ENCODE measurements around the gene TRIM22.
"Not testable (repeated sequence)": the region's sequence is repeated elsewhere in the genome, so short reads cannot be mapped to it uniquely, and the experiment has no call there.

Gene TRIM22

DNA sequence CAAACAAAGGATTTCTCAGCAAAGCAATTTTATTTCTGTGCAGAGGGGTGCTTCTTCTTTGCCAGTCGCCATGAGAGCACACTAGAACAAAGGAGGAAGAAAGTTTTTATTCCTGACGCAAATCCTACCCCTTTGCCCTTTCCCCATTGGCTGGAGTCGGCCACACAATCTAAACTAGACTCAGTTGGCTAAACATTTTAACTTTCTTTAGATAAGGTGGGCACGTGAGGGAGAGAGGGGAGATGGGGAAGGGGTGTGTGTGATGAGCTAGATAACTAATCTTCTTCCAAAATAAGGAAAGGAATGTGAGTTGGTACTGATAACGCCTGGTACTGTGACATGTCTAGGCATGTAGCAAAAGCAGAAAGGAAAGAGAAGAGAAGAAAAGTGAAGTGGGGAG is 626 bp downstream of the TRIM22 start:
- DNase-seq (ENCODE audit: low read depth): no peak
- H3K4me3 ChIP-seq (ENCODE audit: low read depth, low read length): peak overlapping the region; percentile 45

DNA sequence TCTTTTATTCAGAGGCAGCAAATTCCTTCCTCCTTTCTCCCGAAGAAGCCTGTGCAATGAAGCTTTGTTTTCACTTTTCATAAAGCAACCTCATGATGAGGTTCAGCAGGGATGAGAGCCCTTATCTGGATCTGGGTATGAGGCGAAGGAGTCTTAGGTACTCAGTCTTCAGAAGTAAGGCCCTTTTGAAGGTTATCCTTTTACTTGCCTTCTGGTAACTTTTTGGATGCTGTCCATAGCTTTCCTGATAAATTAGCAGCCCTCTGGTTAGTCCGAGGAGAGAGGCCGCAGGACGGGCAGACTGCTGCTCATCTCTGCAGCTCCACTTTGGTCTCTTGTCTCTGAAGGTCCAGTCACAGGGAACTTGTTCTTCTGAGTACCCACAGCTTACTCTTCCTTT is 1.1 kb downstream of the TRIM22 start:
- H3K4me3 ChIP-seq (ENCODE audit: low read depth, low read length): peak overlapping the region; percentile 45
- DNase-seq (ENCODE audit: low read depth): no peak

DNA sequence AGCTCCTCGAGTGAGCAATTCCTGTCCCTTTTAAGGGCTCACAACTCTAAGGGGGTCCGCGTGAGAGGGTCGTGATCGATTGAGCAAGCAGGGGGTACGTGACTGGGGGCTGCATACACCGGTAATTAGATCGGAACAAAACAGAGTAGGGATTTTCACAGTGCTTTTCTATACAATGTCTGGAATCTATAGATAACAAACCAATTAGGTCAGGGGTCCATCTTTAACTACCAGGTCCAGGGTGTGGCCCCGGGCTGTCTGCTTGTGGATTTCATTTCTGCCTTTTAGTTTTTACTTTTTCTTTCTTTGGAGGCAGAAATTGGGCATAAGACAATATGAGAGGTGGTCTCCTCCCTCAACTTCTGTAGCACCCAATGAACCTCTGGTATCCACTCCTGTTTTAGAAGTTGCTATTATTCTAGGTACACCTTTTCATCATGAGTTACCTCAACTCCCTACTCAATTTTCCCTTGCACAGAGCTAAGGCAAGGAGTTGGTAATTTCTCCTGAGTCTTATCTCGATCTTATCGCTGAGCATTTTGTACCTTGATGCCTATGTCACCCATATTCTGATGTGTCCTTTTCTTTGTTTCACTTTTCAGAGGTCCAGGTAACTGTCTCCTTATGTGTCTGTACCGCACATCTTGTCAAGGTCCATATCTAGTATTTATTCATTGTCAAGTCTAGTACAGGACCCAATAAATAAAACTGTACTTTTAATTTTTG is 1.8 kb downstream of the TRIM22 start:
- H3K4me3 ChIP-seq (ENCODE audit: low read depth, low read length): peak overlapping the region; percentile 45
- DNase-seq (ENCODE audit: low read depth): not testable (repeated sequence)

DNA sequence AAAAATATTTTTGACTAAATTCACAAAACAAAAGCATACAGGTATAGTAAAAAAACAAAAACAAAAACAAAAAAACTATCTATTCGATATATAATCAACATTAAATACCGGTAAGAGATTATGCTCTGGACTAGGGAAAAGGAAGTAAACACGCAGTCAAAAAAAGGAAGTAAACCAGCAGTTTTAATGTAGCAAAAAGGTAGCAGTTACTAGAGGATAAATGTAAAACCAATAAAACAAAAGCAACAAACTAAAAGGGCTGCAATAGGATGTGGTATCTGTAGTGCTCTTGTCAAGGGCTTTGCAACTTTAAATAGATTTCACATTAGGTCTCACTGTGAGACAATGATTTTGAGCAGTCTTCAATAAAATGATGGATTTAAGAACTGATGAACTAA is 2.4 kb downstream of the TRIM22 start:
- no peak for DNase-seq (ENCODE audit: low read depth)

GRCh38 chr11:5694642-5695041 is 5.1 kb downstream of the TRIM22 start:
- no peak for DNase-seq (ENCODE audit: low read depth)
- no peak overlapping the region for H3K4me3 ChIP-seq (ENCODE audit: low read depth, low read length)

More for the DNA sequence above, 2.4 kb downstream of the TRIM22 start:
- no peak overlapping the region for H3K4me3 ChIP-seq (ENCODE audit: low read depth, low read length)

GRCh38 chr11:5695580-5695979 is 6.0 kb downstream of the TRIM22 start:
- DNase-seq (ENCODE audit: low read depth): no peak
- H3K4me3 ChIP-seq (ENCODE audit: low read depth, low read length): no peak overlapping the region

GRCh38 chr11:5696210-5696609 is 6.6 kb downstream of the TRIM22 start:
- no peak for DNase-seq (ENCODE audit: low read depth)
- H3K4me3 ChIP-seq (ENCODE audit: low read depth, low read length): no peak overlapping the region

GRCh38 chr11:5698281-5698680 is 8.7 kb downstream of the TRIM22 start:
- no peak for DNase-seq (ENCODE audit: low read depth)
- H3K4me3 ChIP-seq (ENCODE audit: low read depth, low read length): no peak overlapping the region

DNA sequence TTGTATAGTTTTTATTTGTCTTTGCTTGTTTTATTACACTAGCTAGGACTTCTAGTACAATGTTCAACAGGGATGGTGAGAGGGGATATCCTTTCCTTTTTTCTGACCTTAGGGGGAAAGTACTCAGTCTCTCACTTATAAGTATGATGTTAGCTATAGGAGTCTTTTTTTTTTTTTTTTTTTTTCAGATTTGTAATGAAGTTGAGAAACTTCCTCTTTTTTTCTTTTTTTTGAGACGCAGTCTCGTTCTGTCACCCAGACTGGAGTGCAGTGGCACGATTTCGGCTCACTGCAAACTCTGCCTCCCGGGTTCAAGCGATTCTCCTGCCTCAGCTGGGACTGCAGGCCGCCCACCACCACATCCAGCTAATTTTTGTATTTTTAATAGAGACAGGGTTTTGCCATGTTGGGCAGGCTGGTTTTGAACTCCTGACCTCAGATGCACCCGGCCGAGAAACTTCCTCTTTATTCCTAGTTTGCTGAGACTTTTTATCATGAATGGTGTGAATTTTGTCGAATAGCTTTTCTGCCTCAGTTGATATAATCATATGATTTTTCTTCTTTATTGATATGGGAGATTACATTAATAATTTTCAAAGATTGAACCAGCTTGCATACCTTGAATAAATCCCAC is 10.9 kb downstream of the TRIM22 start:
- no peak overlapping the region for H3K4me3 ChIP-seq (ENCODE audit: low read depth, low read length)
- no peak for DNase-seq (ENCODE audit: low read depth)

DNA sequence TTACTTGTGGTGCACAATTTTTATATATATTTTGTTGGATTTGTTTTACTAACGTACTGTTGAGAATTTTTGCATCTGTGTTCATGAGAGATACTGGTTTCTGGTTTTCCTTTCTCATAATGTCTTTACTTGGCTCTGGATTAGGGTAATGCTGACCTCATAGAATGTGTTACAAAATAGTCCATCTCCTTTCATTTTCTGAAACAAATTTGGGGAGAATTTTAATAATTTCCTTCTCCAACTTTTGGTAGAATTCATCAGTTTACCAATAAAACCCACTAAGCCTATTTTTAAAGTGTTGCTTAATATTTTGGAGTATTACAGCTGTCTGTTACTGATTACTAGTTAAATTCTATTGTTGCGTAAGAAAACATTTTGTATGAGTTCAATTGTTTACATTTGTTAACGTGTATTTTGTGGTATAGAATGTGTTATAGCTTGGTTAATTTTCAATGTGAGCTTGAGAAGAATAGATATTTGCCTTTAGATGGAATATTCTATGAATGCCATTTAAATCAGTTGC is 11.5 kb downstream of the TRIM22 start:
- H3K4me3 ChIP-seq (ENCODE audit: low read depth, low read length): no peak overlapping the region
- DNase-seq (ENCODE audit: low read depth): no peak

- H3K4me3 ChIP-seq (ENCODE audit: low read depth, low read length): no peak overlapping the region
Measured at GRCh38 chr11:5703741-5704536, 14.3 kb downstream of the TRIM22 start.

DNA sequence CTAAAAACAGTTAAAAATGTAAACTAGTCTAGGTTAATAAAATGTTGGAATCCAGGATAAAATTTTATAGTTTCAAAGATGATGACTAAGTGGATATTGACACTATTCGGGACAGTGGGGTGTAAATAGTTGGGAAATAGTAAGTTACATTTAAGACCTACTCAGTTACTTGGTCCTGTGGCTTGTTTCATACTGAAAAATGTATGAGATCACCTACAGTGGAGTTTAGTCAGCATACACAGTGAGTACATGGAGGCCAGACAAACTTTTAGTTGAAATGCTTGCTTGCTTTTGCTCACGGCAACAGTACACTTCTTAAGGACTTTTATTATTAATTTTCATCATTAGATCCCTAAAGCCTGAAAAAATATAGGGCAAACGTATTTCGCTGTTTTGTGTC is 16.1 kb downstream of the TRIM22 start:
- H3K4me3 ChIP-seq (ENCODE audit: low read depth, low read length): no peak overlapping the region
- no peak for DNase-seq (ENCODE audit: low read depth)

More at GRCh38 chr11:5703741-5704536, 14.3 kb downstream of the TRIM22 start:
- no peak for DNase-seq (ENCODE audit: low read depth)

DNA sequence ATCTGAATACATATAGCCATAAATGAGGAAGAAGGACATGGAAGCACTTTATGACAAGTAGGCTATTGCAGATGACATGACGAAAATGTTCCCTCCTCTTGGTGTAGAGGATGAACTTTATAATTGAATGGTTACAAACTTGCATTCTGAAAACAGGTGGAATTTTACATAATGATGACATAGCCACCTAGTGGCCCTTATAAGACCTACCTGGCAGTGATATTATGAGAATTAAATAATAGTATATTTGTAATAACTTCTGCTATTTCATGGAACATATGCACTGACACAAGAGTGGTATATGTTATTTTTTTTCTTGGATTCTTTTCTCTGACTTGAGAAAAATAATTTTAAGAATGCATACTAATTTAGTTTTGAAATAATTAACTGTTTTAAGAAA is 22.9 kb downstream of the TRIM22 start:
- no peak overlapping the region for H3K4me3 ChIP-seq (ENCODE audit: low read depth, low read length)
- no peak for DNase-seq (ENCODE audit: low read depth)

GRCh38 chr11:5713695-5714094 is 24.1 kb downstream of the TRIM22 start:
- no peak for DNase-seq (ENCODE audit: low read depth)
- no peak overlapping the region for H3K4me3 ChIP-seq (ENCODE audit: low read depth, low read length)

GRCh38 chr11:5716518-5716917 is 26.9 kb downstream of the TRIM22 start:
- DNase-seq (ENCODE audit: low read depth); H3K4me3 ChIP-seq (ENCODE audit: low read depth, low read length): not testable (repeated sequence)

- no peak overlapping the region for H3K4me3 ChIP-seq (ENCODE audit: low read depth, low read length)
- peak; percentile 29 for DNase-seq (ENCODE audit: low read depth)
Measured at GRCh38 chr11:5719703-5720495, 30.3 kb downstream of the TRIM22 start.

- H3K4me3 ChIP-seq (ENCODE audit: low read depth, low read length): no peak overlapping the region
- DNase-seq (ENCODE audit: low read depth): no peak
Measured at GRCh38 chr11:5722622-5723021, 33.0 kb downstream of the TRIM22 start.

- no peak for DNase-seq (ENCODE audit: low read depth)
Measured at GRCh38 chr11:5726351-5726750, 36.8 kb downstream of the TRIM22 start.

GRCh38 chr11:5727691-5728090 is 38.1 kb downstream of the TRIM22 start:
- no peak for DNase-seq (ENCODE audit: low read depth)
- no peak overlapping the region for H3K4me3 ChIP-seq (ENCODE audit: low read depth, low read length)

More at GRCh38 chr11:5726351-5726750, 36.8 kb downstream of the TRIM22 start:
- no peak overlapping the region for H3K4me3 ChIP-seq (ENCODE audit: low read depth, low read length)

Data from skeletal muscle cell (primary cell).